ENCODE results near the gene TM9SF1. TPM values are rescaled to one million over a fixed set of nuclear protein-coding genes. Genes with fewer than 3 reads are reported as not detected.

The TM9SF1 gene
- total and polyA plus RNA-seq, 2 of the 13 experiments (the other 11 are each of a cell fraction or from before 2014, with no cell fraction given), result 83.2 to 110 TPM

DNA sequence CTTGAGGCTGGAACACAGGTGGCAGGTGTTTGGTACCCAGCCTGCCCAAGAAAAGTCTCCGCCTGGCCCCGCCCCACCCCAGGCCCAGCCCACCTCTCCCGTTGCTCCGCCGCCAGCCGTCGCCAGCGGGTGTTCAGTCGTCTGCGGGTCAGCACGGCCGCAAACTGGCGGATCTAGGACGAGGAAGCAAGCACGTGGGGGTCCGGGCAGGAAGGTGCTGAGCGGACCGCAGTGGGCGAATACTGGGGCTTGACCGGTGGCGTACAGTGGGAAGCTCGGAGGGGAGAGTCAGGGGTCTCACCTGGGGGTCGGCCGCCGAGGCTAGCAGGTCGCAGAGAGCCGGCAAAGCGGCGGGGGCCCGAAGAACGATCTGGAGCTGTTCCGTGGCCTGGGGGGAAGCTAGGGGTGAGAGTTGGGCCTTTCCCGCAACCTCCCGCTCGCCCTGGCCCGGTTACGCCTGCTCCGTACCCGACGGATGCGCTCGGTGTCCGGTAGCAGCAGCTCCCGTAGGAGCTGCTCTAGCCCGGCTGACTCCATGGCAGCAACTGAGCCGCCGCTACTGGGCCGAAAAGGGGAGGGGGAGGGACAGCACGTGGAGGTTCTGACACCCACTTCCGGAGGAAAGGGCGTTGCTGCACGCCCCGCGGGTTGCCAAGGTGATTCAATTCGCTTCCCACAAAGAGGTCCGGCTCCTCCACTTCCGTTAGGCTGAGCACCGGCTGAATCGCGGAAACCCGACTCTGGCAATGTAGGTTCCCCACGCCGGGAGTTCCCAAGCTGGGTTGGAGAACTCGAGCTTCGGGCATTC, 6.8 kb downstream of the TM9SF1 start, which contains the start of gene IPO4 (continued):
- TF ChIP-seq TAF15 (IDR thresholded peaks at IDR 0.05; ENCODE audit: low read depth, low read length, poor library complexity, severe bottlenecking) (peak; percentile 99), PCBP2 (optimal IDR thresholded peaks at IDR 0.05; ENCODE audit: low read depth, low read length, poor library complexity, severe bottlenecking) (peak; percentile 73), SALL1 (CRISPR knock-in tag; IDR thresholded peaks at IDR 0.05) (peak; percentile 97), SOX6 (IDR thresholded peaks at IDR 0.05) (no peak), SOX6 (CRISPR knock-in tag; IDR thresholded peaks at IDR 0.05) (peak; percentile 92), GATA4 (IDR thresholded peaks at IDR 0.05; ENCODE audit: borderline replicate concordance, low read depth) (peak; percentile 79; the same call in 1 of the 2 replicates), ZNF451 (CRISPR knock-in tag; IDR thresholded peaks at IDR 0.05) (peak; percentile 91), ZNF510 (CRISPR knock-in tag; IDR thresholded peaks at IDR 0.05; ENCODE audit: low read depth) (peak; percentile 71; the same call in 1 of the 2 replicates), ETV5 (CRISPR knock-in tag; IDR thresholded peaks at IDR 0.05; ENCODE audit: borderline replicate concordance) (peak; percentile 100), ZFP36L1 (CRISPR knock-in tag; IDR thresholded peaks at IDR 0.05) (peak; percentile 81; the same call in 1 of the 2 replicates), HMGA1 (CRISPR knock-in tag; conservative IDR thresholded peaks at IDR 0.05) (no peak), CREM (IDR thresholded peaks at IDR 0.05) (peak; percentile 97; the same call in 1 of the 2 replicates), CREM (CRISPR knock-in tag; IDR thresholded peaks at IDR 0.05) (no peak; the same call in 1 of the 2 replicates), KLF12 (CRISPR knock-in tag; IDR thresholded peaks at IDR 0.05; ENCODE audit: borderline replicate concordance) (peak; percentile 100)
- TF ChIP-seq, protein P1, sequence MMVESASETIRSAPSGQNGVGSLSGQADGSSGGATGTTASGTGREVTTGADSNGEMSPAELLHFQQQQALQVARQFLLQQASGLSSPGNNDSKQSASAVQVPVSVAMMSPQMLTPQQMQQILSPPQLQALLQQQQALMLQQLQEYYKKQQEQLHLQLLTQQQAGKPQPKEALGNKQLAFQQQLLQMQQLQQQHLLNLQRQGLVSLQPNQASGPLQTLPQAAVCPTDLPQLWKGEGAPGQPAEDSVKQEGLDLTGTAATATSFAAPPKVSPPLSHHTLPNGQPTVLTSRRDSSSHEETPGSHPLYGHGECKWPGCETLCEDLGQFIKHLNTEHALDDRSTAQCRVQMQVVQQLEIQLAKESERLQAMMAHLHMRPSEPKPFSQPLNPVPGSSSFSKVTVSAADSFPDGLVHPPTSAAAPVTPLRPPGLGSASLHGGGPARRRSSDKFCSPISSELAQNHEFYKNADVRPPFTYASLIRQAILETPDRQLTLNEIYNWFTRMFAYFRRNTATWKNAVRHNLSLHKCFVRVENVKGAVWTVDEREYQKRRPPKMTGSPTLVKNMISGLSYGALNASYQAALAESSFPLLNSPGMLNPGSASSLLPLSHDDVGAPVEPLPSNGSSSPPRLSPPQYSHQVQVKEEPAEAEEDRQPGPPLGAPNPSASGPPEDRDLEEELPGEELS (CRISPR knock-in tag; IDR thresholded peaks at IDR 0.05), result peak; percentile 88
- TF ChIP-seq, protein P2, sequence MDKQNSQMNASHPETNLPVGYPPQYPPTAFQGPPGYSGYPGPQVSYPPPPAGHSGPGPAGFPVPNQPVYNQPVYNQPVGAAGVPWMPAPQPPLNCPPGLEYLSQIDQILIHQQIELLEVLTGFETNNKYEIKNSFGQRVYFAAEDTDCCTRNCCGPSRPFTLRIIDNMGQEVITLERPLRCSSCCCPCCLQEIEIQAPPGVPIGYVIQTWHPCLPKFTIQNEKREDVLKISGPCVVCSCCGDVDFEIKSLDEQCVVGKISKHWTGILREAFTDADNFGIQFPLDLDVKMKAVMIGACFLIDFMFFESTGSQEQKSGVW (CRISPR knock-in tag; IDR thresholded peaks at IDR 0.05; ENCODE audit: borderline replicate concordance), result no peak
- TF ChIP-seq, protein P3, sequence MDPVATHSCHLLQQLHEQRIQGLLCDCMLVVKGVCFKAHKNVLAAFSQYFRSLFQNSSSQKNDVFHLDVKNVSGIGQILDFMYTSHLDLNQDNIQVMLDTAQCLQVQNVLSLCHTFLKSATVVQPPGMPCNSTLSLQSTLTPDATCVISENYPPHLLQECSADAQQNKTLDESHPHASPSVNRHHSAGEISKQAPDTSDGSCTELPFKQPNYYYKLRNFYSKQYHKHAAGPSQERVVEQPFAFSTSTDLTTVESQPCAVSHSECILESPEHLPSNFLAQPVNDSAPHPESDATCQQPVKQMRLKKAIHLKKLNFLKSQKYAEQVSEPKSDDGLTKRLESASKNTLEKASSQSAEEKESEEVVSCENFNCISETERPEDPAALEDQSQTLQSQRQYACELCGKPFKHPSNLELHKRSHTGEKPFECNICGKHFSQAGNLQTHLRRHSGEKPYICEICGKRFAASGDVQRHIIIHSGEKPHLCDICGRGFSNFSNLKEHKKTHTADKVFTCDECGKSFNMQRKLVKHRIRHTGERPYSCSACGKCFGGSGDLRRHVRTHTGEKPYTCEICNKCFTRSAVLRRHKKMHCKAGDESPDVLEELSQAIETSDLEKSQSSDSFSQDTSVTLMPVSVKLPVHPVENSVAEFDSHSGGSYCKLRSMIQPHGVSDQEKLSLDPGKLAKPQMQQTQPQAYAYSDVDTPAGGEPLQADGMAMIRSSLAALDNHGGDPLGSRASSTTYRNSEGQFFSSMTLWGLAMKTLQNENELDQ (CRISPR knock-in tag; IDR thresholded peaks at IDR 0.05; ENCODE audit: borderline replicate concordance), result 0 out of 2 replicates have a peak, but pooled peaks have one; percentile 64
- TF ChIP-seq, protein P4, sequence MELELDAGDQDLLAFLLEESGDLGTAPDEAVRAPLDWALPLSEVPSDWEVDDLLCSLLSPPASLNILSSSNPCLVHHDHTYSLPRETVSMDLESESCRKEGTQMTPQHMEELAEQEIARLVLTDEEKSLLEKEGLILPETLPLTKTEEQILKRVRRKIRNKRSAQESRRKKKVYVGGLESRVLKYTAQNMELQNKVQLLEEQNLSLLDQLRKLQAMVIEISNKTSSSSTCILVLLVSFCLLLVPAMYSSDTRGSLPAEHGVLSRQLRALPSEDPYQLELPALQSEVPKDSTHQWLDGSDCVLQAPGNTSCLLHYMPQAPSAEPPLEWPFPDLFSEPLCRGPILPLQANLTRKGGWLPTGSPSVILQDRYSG (CRISPR knock-in tag; IDR thresholded peaks at IDR 0.05), result peak; percentile 97
- TF ChIP-seq, protein P5, sequence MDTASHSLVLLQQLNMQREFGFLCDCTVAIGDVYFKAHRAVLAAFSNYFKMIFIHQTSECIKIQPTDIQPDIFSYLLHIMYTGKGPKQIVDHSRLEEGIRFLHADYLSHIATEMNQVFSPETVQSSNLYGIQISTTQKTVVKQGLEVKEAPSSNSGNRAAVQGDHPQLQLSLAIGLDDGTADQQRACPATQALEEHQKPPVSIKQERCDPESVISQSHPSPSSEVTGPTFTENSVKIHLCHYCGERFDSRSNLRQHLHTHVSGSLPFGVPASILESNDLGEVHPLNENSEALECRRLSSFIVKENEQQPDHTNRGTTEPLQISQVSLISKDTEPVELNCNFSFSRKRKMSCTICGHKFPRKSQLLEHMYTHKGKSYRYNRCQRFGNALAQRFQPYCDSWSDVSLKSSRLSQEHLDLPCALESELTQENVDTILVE (CRISPR knock-in tag; IDR thresholded peaks at IDR 0.05), result peak; percentile 99
